HL-60 (cell line): ENCODE data around the gene UGGT1.

Experiments used
- GABPA ChIP-seq: IDR thresholded peaks from 2 replicates; pipeline ENCODE4 v1.6.1; 2012; ENCODE audit warnings: low read depth
- POLR2AphosphoS5 ChIP-seq: IDR thresholded peaks from 2 replicates; pipeline ENCODE4 v1.6.1; 2012; ENCODE audit warnings: low read depth
- SPI1 ChIP-seq: IDR thresholded peaks from 2 replicates; pipeline ENCODE4 v1.6.1; 2012; ENCODE audit warnings: low read depth, mild to moderate bottlenecking, borderline replicate concordance
- TF ChIP-seq, protein P1 (sequence below): IDR thresholded peaks from one replicate; pipeline ENCODE4 v1.5.1; 2011; ENCODE audit warnings: low read length, control low read depth, inconsistent platforms; ENCODE audit not compliant: insufficient read depth
- TF ChIP-seq, protein P2 (sequence below): IDR thresholded peaks from 2 replicates; pipeline ENCODE4 v1.6.1; 2012; ENCODE audit warnings: low read depth; ENCODE audit not compliant: insufficient replicate concordance

GRCh38 chr2:128169497-128169896, 78.5 kb downstream of the UGGT1 start:
- TF ChIP-seq, protein P1, sequence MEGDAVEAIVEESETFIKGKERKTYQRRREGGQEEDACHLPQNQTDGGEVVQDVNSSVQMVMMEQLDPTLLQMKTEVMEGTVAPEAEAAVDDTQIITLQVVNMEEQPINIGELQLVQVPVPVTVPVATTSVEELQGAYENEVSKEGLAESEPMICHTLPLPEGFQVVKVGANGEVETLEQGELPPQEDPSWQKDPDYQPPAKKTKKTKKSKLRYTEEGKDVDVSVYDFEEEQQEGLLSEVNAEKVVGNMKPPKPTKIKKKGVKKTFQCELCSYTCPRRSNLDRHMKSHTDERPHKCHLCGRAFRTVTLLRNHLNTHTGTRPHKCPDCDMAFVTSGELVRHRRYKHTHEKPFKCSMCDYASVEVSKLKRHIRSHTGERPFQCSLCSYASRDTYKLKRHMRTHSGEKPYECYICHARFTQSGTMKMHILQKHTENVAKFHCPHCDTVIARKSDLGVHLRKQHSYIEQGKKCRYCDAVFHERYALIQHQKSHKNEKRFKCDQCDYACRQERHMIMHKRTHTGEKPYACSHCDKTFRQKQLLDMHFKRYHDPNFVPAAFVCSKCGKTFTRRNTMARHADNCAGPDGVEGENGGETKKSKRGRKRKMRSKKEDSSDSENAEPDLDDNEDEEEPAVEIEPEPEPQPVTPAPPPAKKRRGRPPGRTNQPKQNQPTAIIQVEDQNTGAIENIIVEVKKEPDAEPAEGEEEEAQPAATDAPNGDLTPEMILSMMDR: no peak
- TF ChIP-seq POLR2AphosphoS5: no peak
- no peak for TF ChIP-seq GABPA
- TF ChIP-seq, protein P2, sequence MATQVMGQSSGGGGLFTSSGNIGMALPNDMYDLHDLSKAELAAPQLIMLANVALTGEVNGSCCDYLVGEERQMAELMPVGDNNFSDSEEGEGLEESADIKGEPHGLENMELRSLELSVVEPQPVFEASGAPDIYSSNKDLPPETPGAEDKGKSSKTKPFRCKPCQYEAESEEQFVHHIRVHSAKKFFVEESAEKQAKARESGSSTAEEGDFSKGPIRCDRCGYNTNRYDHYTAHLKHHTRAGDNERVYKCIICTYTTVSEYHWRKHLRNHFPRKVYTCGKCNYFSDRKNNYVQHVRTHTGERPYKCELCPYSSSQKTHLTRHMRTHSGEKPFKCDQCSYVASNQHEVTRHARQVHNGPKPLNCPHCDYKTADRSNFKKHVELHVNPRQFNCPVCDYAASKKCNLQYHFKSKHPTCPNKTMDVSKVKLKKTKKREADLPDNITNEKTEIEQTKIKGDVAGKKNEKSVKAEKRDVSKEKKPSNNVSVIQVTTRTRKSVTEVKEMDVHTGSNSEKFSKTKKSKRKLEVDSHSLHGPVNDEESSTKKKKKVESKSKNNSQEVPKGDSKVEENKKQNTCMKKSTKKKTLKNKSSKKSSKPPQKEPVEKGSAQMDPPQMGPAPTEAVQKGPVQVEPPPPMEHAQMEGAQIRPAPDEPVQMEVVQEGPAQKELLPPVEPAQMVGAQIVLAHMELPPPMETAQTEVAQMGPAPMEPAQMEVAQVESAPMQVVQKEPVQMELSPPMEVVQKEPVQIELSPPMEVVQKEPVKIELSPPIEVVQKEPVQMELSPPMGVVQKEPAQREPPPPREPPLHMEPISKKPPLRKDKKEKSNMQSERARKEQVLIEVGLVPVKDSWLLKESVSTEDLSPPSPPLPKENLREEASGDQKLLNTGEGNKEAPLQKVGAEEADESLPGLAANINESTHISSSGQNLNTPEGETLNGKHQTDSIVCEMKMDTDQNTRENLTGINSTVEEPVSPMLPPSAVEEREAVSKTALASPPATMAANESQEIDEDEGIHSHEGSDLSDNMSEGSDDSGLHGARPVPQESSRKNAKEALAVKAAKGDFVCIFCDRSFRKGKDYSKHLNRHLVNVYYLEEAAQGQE: no peak
- no peak for TF ChIP-seq SPI1
